ENCODE measurements around the gene BMP3.

DNA sequence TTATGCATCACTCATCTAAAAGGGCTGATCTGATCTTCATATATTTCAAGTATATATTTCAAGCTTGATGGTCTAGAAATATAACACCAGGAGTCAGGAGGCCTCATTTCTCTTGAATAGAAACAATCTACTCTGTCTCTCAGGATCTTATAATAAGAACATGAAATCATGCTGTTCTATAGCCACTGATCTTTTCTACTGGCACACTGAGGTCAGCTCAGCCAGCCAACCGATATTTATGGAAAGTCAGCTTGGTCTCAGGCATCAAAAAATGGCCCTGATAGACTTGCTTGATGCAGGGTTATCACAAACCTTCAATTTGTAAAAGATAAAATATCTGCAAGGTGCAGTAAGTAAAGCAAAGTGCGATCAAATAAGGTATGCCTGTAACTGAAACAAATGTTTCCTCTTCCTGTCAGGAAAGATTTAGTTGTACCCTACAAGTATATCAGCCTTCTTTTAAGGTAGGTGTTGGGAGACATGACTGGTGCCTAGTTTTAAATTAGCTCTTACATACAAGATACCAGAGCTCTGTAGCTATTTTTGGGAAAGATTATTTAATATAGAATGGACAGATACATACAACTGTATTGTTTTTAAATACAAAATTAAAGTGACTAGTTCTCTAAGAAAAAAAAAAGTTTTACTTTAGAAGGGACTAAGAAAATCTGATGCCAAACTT, 63.4 kb downstream of the BMP3 start:
- TF ChIP-seq SP1 (IDR thresholded peaks at IDR 0.05): no peak
- no peak for TF ChIP-seq HDGF (IDR thresholded peaks at IDR 0.05; ENCODE audit: borderline replicate concordance)
- TF ChIP-seq LEF1 (IDR thresholded peaks at IDR 0.05; ENCODE audit: borderline replicate concordance): no peak
- no peak for TF ChIP-seq SUZ12 (IDR thresholded peaks at IDR 0.05)

Data from HEK293T (cell line).